Activated CD8-positive, alpha-beta memory T cell treated with anti-CD3 and anti-CD28 coated beads, Interleukin-2, amount 10 ng/mL, durations not matched to agents 7 days and 5 days (primary cell): ENCODE data around the gene NRGN. TPM values are rescaled to one million over a fixed set of nuclear protein-coding genes. Genes with fewer than 3 reads are reported as not detected.

ENCODE experiments used
- ATAC-seq: fragments of 150-1000 bp; cut with Tn5 transposase; one replicate; pipeline ENCODE4 v1.10.0; 2021; ENCODE audit warnings: moderate library complexity
- CTCF ChIA-PET: fragments of 350-600 bp; sonication (Branson Sonifier 250); formaldehyde crosslinking; loops from one replicate; lab custom pipeline; 2021; ENCODE audit warnings: antibody characterized with exemption; lab: Charles Lee
- DNase-seq: peaks from one replicate; pipeline ENCODE4 v3.0.0-alpha.2; 2020
- H3K27ac Mint-ChIP-seq: one replicate; pipeline ENCODE4 v1.8.0; 2021; ENCODE audit warnings: mild to moderate bottlenecking, mixed read lengths
- H3K27me3 Mint-ChIP-seq: one replicate; pipeline ENCODE4 v1.8.0; 2021; ENCODE audit warnings: mixed read lengths
- H3K36me3 Mint-ChIP-seq: one replicate; pipeline ENCODE4 v1.8.0; 2021; ENCODE audit warnings: mild to moderate bottlenecking, mixed read lengths
- H3K4me1 Mint-ChIP-seq: one replicate; pipeline ENCODE4 v1.8.0; 2021; ENCODE audit warnings: mixed read lengths
- H3K4me3 Mint-ChIP-seq: one replicate; pipeline ENCODE4 v1.8.0; 2021; ENCODE audit warnings: mild to moderate bottlenecking, moderate library complexity, mixed read lengths
- H3K9me3 Mint-ChIP-seq: one replicate; pipeline ENCODE4 v1.8.0; 2022; ENCODE audit warnings: low read depth, mixed read lengths
- total RNA-seq, 2 experiments: library from RNA; stranded (reverse); gene quantifications; one replicate each; pipeline ENCODE4 v1.2.3, GENCODE V29; 2021

The NRGN gene
- 1 to 10 TPM; 6.6 TPM for total RNA-seq

DNA sequence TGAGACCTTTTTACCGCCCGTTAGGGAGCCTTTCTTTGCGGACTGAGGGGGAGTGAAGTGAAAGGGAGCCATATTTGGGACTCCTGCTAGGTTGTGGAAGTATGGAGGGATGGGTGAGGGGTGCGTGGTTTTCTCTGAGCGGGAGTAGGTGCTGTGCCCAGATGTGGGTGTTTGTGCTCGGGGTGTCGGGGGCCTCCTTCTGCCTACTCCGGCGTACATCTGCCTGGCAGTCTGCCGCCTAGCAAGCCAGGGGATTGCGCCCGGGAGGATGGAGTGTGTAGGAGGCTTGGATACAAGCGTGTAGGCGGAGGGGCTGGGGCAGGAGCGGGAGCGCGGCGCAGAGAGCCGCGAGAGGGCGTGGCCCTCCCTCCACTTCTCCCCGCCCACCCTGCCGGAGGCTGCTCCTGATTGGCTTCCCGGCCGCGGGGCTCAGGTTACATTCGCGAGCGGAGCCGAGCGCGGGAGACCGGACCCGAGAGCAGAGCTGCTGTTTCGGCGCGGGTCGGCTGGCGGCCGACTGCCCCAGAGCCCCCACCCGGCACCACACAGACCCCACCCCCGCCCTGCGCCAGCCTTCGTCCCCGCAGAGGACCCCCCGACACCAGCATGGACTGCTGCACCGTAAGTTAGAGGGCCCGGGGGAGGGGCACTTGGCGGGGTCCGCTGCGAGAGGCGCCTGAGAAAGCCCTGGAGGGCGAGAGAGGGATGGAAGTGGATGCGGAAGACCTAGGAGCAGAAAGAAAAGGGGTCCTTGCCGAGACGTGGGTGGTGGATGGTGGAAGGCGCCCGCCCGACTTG is at the start of gene NRGN:
Gene NRGN (plus strand): TSS at position 464 of the 798 bp plus-strand sequence. CDS start 143 bp downstream, at position 607.
- Mint-ChIP-seq H3K27ac (no peak within 1 kb of the TSS), H3K27me3 (peaks cover 67% of the 10 kb centered on the region), H3K36me3 (no peaks in the 10 kb centered on the region), H3K9me3 (no peaks in the 10 kb centered on the region), H3K4me3 (peak within 1 kb of the TSS; percentile 74), H3K4me1 (peaks cover 15% of the 10 kb centered on the region)
- CTCF ChIA-PET, result interaction anchor here (1.0 to 3.1 kb wide), 7 partner anchors 17 to 97 kb away, joined by 3 to 10 read pairs (median 6); no protein-coding TSS in a partner anchor
- peak; percentile 98 for ATAC-seq
- peak; percentile 90 for DNase-seq

DNA sequence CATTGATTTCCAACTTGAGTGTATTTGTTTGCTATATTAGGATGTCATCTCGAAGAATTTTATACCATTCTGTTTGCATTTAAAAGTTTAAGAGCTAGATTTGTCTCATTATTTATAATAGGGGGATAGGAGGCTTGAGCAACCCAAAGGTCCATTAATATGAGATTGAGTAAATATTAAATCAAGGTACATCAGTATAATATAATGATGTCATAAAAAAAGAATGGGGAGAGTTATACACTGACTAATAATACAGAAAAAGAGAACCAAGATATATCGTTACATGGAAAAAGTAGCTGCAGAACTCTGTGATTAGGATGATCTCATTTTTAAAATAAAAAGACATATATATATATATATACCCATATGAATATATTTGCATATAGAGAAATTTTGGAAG is 46.6 kb upstream of the NRGN start:
- Mint-ChIP-seq H3K27ac (no peak overlapping the region), H3K9me3 (no peaks in the 10 kb centered on the region), H3K36me3 (no peaks in the 10 kb centered on the region), H3K4me1 (no peaks in the 10 kb centered on the region), H3K4me3 (no peak overlapping the region), H3K27me3 (peaks cover 20% of the 10 kb centered on the region)
- CTCF ChIA-PET, result interaction anchor here (1.0 kb wide), 1 partner anchor 53 kb away, joined by 3 read pairs; no protein-coding TSS in a partner anchor
- no peak for ATAC-seq
- DNase-seq, result no peak

DNA sequence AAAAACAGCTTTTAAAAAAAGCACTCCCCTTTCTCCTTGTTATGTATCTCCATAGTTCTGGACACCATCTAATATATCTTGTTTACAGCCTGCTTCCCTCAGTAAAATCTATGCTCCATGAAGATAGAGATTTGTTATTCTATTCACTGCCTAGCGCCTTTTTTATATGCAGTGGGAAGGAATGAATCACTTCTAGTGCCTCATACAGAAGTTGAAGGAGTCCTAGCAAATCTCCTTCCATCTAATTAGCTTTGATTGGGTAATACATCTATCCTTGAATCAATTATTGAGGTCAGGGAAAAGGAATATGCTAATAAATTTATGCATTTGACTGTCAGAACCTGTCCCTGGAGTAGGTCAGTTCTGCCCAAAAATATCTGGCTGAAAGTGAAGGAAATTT is 40.2 kb upstream of the NRGN start:
- Mint-ChIP-seq H3K27me3 (peaks cover 29% of the 10 kb centered on the region), H3K9me3 (no peaks in the 10 kb centered on the region), H3K36me3 (no peaks in the 10 kb centered on the region), H3K4me3 (no peak overlapping the region), H3K27ac (no peak overlapping the region), H3K4me1 (no peaks in the 10 kb centered on the region)
- no peak for ATAC-seq
- DNase-seq, result no peak
- CTCF ChIA-PET, result interaction anchor here (0.9 to 1.9 kb wide), 2 partner anchors 25 to 31 kb away, joined by 3 to 4 read pairs; no protein-coding TSS in a partner anchor

DNA sequence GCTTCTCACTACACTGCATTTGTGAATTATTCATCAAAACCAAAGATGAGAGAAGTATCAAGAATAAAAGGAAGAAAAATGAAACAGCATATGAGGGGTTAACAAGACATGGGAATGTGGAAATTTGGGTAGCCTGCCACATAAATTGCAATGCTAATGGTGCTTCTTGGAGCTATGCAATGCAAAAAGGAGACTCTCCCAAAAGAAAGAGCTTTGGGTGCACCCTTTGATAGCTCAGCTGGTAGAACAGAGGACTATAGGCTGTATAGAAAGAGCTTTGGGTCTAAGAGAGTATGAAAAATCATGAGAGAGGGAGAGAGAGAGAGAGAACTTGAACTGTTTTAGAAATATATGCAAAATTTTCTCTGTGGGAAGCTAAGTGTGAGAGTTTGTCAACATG is 39.7 kb upstream of the NRGN start:
- no peak overlapping the region for H3K4me3 Mint-ChIP-seq
- H3K27ac Mint-ChIP-seq, result no peak overlapping the region
- peaks cover 29% of the 10 kb centered on the region for H3K27me3 Mint-ChIP-seq
- ATAC-seq (no peak), DNase-seq (no peak)
- H3K36me3 Mint-ChIP-seq, result no peaks in the 10 kb centered on the region
- no peaks in the 10 kb centered on the region for H3K4me1 Mint-ChIP-seq
- CTCF ChIA-PET, result interaction anchor here (1.6 to 1.9 kb wide), 2 partner anchors 25 to 41 kb away, joined by 3 to 4 read pairs; no protein-coding TSS in a partner anchor
- H3K9me3 Mint-ChIP-seq, result no peaks in the 10 kb centered on the region

DNA sequence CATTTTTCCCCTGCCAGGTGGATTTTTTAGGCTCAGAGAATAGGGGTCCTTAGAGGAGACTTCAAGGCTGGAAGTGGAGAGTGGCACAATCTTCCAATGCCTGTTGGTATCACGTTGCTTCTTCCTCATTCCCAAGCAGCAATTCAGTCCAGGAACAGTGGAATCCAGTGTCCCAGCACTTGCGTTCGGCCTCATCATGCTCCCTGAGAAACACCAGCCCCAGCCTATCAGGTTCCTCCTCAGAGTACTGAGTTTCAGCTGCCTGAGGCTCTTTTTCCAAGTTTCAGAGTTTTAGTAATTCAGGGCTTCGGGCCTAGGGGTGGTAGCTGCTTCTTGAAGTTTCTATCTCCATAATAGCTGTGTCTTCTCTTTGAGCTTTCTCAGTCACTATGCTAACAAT is 31.9 kb upstream of the NRGN start:
- H3K9me3 Mint-ChIP-seq, result no peaks in the 10 kb centered on the region
- H3K4me1 Mint-ChIP-seq, result no peaks in the 10 kb centered on the region
- H3K27ac Mint-ChIP-seq, result no peak overlapping the region
- CTCF ChIA-PET, result no interaction called here
- H3K27me3 Mint-ChIP-seq, result peaks cover 5% of the 10 kb centered on the region
- DNase-seq (no peak), ATAC-seq (no peak)
- no peak overlapping the region for H3K4me3 Mint-ChIP-seq
- no peaks in the 10 kb centered on the region for H3K36me3 Mint-ChIP-seq

DNA sequence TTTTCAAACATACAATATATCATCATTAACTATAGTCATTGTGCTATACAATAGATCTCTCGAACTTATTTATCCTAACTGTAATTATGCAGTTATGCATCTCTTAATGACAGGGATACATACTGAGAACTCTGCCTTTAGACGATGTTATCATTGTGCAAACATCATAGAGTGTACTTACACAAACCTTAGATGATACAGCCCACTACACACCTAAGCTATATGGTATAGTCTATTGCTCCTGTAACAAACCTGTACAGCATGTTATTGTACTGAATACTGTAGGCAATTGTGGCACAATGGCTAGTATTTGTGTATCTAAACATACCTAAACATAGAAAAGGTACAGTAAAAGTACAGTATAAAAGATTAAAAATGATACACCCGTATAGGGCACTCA is 27.4 kb upstream of the NRGN start:
- no peaks in the 10 kb centered on the region for H3K36me3 Mint-ChIP-seq
- no peaks in the 10 kb centered on the region for H3K9me3 Mint-ChIP-seq
- DNase-seq, result no peak
- H3K4me1 Mint-ChIP-seq, result peaks cover 1% of the 10 kb centered on the region
- H3K27ac Mint-ChIP-seq, result no peak overlapping the region
- H3K27me3 Mint-ChIP-seq, result peaks cover 18% of the 10 kb centered on the region
- no peak for ATAC-seq
- no peak overlapping the region for H3K4me3 Mint-ChIP-seq
- CTCF ChIA-PET, result no interaction called here

DNA sequence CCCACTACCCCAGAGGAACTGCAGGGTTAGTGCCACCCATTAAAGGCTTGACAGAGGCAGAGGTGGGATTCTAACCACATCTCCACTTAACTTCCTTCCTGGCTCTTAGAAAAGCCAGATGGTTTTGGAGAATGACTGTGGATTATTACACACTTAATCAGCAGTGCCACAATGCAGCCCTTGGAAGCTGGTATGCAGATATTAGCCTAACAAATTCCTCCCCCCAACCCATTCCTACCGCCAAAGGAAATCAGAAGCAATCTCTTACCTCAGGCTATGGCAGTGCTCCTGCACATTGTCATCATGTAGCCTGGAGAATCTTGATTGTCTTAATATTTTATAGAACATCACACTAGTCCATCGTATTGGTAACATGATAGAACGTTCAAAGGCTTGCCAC is 23.2 kb upstream of the NRGN start:
- no peak for ATAC-seq
- H3K27ac Mint-ChIP-seq, result no peak overlapping the region
- peaks cover 50% of the 10 kb centered on the region for H3K27me3 Mint-ChIP-seq
- CTCF ChIA-PET, result interaction anchor here (0.6 to 1.4 kb wide), 3 partner anchors 30 to 48 kb away, joined by 3 to 4 read pairs (median 3); no protein-coding TSS in a partner anchor
- no peaks in the 10 kb centered on the region for H3K9me3 Mint-ChIP-seq
- peaks cover 11% of the 10 kb centered on the region for H3K4me1 Mint-ChIP-seq
- DNase-seq, result no peak
- no peak overlapping the region for H3K4me3 Mint-ChIP-seq
- no peaks in the 10 kb centered on the region for H3K36me3 Mint-ChIP-seq

DNA sequence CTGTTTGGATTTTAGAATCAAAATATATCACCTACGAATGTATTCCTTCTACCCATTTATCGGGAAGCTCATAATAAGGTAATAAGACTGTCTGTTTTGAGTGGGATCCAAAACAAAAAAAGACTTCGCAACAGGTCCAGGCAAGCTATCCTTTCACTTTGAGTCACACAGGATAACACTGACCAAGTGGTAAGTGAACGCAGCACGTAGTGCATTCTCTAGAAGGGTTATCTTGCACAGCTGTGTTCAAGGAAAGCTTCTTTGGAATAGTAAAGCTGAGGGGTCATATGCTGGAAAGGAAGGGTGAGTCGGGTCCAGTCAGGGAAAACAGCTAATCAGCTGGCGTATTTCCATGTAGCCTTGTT is 22.3 kb upstream of the NRGN start:
- Mint-ChIP-seq H3K27me3 (peaks cover 58% of the 10 kb centered on the region), H3K36me3 (no peaks in the 10 kb centered on the region), H3K9me3 (no peaks in the 10 kb centered on the region), H3K4me1 (peaks cover 11% of the 10 kb centered on the region), H3K4me3 (no peak overlapping the region), H3K27ac (no peak overlapping the region)
- DNase-seq (no peak), ATAC-seq (no peak)
- CTCF ChIA-PET, result interaction anchor here (0.8 to 1.4 kb wide), 2 partner anchors 22 to 29 kb away, joined by 3 to 4 read pairs; partner anchors contain the start of gene NRGN

DNA sequence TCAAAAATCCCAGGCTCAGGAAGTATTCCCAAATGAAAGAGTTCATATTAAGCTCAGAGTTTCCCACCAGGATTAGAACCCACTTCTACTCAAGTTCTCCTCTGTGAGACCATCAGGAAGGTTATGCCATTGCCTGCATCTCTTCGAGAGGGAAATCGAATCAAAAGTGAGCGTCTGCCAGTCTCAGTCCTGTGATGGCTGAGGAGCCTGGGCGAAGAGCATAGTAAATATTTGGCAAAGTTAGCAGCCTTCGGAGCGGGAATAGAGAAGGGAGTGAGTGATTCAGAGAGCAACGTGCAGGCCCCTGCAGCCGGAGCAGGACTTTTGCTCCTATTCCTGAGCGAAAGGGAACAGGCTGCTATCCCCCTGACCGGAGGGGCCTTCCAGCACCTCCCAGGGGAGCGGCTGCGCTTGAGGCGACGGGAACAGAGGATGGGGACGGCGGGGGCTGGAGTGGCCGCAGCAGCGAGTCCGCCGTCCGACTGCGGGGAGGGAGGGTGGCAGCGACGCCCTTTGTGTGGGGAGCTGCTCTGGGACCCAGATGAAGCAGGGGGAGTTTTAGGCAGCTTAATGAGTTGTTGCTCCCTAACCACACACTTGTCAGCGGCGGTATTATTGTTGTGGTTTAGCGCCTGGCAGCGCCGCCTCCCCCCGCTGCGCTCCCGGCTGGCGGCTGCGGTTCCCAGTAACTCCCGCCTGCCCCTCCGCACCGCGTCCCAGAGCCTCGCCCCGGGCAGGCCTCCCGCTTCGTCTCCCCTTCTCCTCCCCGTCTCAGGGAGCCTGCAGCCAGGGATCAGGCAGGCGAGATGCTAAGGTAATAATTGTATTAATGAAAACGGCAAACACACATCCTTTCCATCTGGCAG is 21.7 kb upstream of the NRGN start:
- Mint-ChIP-seq H3K36me3 (no peaks in the 10 kb centered on the region), H3K9me3 (no peaks in the 10 kb centered on the region), H3K4me1 (peaks cover 11% of the 10 kb centered on the region), H3K27ac (no peak overlapping the region), H3K27me3 (peaks cover 64% of the 10 kb centered on the region), H3K4me3 (no peak overlapping the region)
- CTCF ChIA-PET, result interaction anchor here (0.8 to 1.4 kb wide), 2 partner anchors 21 to 29 kb away, joined by 3 to 4 read pairs; partner anchors contain the start of gene NRGN
- DNase-seq, result no peak
- peak; percentile 49 for ATAC-seq

DNA sequence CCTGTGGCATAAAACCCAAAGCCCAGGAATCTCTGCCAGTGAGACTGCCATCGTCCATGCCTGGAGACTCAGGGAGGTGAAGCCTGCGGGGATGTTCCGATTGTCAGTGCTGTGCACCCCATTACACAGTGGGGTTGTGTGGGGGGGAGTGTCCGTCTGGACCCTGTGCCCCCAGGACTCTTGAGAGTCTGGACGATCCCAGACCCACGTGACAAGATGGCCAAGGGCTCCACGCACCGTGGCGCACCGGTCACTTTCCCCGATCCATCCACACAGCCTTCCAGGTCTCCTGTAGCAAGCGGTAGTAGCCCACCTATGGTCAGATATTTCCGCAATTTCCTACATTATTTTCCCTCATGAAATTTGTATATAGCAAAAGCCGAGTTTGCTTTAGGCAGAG is 20.9 kb upstream of the NRGN start:
- CTCF ChIA-PET, result no interaction called here
- peaks cover 11% of the 10 kb centered on the region for H3K4me1 Mint-ChIP-seq
- DNase-seq (no peak), ATAC-seq (no peak)
- H3K27me3 Mint-ChIP-seq, result peaks cover 67% of the 10 kb centered on the region
- H3K9me3 Mint-ChIP-seq, result no peaks in the 10 kb centered on the region
- H3K27ac Mint-ChIP-seq, result no peak overlapping the region
- H3K36me3 Mint-ChIP-seq, result no peaks in the 10 kb centered on the region
- no peak overlapping the region for H3K4me3 Mint-ChIP-seq

DNA sequence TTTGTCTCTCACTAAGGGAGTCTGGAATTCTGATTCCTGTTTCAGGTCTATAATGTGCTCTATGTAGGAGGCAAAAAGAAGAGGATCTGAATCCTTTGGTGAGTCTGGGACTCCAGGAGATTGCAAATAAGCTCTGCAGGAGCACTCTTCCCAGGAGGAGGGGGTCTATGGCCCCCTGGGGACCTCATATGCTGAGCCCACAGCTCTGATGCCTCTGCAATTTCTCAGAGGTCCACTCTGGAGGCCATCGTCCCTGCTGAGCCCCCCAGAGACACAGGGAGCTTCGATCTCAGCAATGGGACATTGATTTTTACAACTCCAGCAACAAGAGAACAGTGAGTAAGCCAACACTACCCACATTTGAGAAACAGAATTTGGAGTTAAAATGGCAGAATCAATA is 20.2 kb upstream of the NRGN start:
- Mint-ChIP-seq H3K27ac (no peak overlapping the region), H3K27me3 (peaks cover 73% of the 10 kb centered on the region), H3K36me3 (no peaks in the 10 kb centered on the region), H3K4me1 (peaks cover 11% of the 10 kb centered on the region), H3K4me3 (no peak overlapping the region), H3K9me3 (no peaks in the 10 kb centered on the region)
- no peak for ATAC-seq
- DNase-seq, result no peak
- CTCF ChIA-PET, result interaction anchor here (1.3 kb wide), 1 partner anchor 44 kb away, joined by 4 read pairs; no protein-coding TSS in a partner anchor

DNA sequence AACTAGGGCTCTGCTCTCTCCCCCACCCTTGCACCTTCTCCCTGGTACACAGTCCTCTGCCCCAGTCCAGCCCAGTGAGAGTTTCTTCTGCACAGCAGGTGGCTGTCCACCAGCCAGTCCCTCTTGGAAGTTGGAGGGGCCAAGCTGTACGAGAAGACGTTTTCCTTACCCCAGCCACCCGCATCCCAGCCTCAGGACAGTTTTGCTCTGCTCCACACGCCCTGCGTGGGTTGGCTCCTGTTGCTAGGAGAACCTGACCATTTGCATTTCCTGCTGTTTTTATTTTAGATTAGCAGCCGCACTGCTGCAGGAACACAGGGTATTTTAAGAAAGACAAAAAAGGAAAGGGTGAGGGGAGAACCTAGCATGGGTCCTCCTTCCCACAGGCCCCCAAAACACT is 17.6 kb upstream of the NRGN start:
- H3K36me3 Mint-ChIP-seq, result no peaks in the 10 kb centered on the region
- DNase-seq (no peak), ATAC-seq (no peak)
- H3K4me1 Mint-ChIP-seq, result peaks cover 11% of the 10 kb centered on the region
- no peak overlapping the region for H3K4me3 Mint-ChIP-seq
- CTCF ChIA-PET, result no interaction called here
- no peak overlapping the region for H3K27ac Mint-ChIP-seq
- no peaks in the 10 kb centered on the region for H3K9me3 Mint-ChIP-seq
- peaks cover 73% of the 10 kb centered on the region for H3K27me3 Mint-ChIP-seq

DNA sequence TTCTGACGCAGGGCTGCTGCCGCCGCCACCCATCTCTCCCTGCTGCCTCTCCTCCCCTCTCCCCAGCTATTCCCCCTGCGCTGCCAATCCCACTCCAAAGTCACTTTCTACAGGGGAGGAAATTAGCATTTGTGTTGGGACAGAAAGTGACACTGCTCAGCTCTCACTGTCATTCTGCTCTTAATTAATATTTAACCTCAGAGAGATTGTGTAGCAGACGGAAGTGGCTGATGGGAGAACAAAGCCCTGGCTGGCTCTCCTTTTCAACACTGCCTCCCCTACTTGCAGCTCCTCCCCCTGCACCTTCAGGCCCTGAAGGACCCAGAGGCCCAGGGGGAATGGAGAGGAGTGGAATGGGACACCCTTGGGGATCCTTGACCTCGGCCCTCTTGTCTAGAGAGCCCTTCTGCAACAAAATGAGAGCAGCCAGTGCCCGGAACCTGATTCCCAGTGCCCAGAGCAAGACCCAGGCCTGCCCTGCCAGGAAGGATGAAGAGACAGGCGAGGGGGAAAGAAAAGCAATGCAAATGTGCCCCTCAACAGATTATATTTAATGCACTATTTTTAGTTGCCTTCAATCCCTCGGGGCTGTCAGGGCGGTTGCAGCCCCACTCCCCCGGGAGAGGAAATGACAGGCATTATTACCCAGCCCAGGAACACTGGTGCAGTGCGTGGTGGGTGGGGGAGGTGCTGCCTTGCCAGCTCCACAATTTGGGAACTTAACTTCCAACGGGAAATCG is 14.6 kb upstream of the NRGN start:
- H3K4me3 Mint-ChIP-seq, result no peak overlapping the region

More for the DNA sequence above, 14.6 kb upstream of the NRGN start:
- H3K9me3 Mint-ChIP-seq, result no peaks in the 10 kb centered on the region
- H3K36me3 Mint-ChIP-seq, result no peaks in the 10 kb centered on the region
- H3K27me3 Mint-ChIP-seq, result peaks cover 49% of the 10 kb centered on the region
- CTCF ChIA-PET, result interaction anchor here (1.3 to 1.5 kb wide), 2 partner anchors 25 to 38 kb away, joined by 4 to 6 read pairs; no protein-coding TSS in a partner anchor
- no peaks in the 10 kb centered on the region for H3K4me1 Mint-ChIP-seq
- DNase-seq (no peak), ATAC-seq (no peak)
- H3K27ac Mint-ChIP-seq, result no peak overlapping the region
